Spleen (tissue), 11 donors: ENCODE data around the gene NME4. TPM values are rescaled to one million over a fixed set of nuclear protein-coding genes. Genes with fewer than 3 reads are reported as not detected.

ENCODE experiments used
- DNase-seq: peaks from one replicate; pipeline ENCODE4 v3.0.0-alpha.2; 2020
- H3K27ac ChIP-seq, 8 donors: fragments of 200-600 bp; sonication (generic) in 7 of 8; 1 replicate in 4 of 8; 2 replicates in 4 of 8; pipeline versions ENCODE4 v1.5.0 to v1.8.0; 2016 to 2021; ENCODE audit warnings: inconsistent platforms in 4 of 8, mild to moderate bottlenecking in 4 of 8, moderate library complexity in 1 of 8
- H3K27me3 ChIP-seq, 7 donors: fragments of 200-600 bp; sonication (generic) in 6 of 7; replicated peaks in 1 of 7; 1 replicate in 4 of 7; 2 replicates in 3 of 7; pipeline versions ENCODE4 v1.5.0 to v1.8.0; 2016 to 2021; ENCODE audit warnings: inconsistent platforms in 3 of 7, mild to moderate bottlenecking in 1 of 7
- H3K36me3 ChIP-seq, 6 donors: fragments of 200-600 bp; sonication (generic) in 5 of 6; 1 replicate in 4 of 6; 2 replicates in 2 of 6; pipeline versions ENCODE4 v1.5.0 to v1.8.0; 2016 to 2021; ENCODE audit warnings: inconsistent platforms in 2 of 6
- H3K4me1 ChIP-seq, 6 donors: fragments of 200-600 bp; sonication (generic) in 5 of 6; 1 replicate in 3 of 6; 2 replicates in 3 of 6; pipeline versions ENCODE4 v1.5.0 to v1.8.0; 2016 to 2021; ENCODE audit warnings: inconsistent platforms in 3 of 6
- H3K4me3 ChIP-seq, 8 donors: fragments of 200-600 bp; sonication (generic) in 7 of 8; 1 replicate in 4 of 8; 2 replicates in 4 of 8; pipeline versions ENCODE4 v1.5.0 to v1.8.0; 2016 to 2021; ENCODE audit warnings: inconsistent platforms in 4 of 8, mild to moderate bottlenecking in 4 of 8, moderate library complexity in 2 of 8
- H3K9me3 ChIP-seq, 8 donors: fragments of 200-600 bp; sonication (generic) in 7 of 8; 1 replicate in 4 of 8; 2 replicates in 4 of 8; pipeline versions ENCODE4 v1.5.0 to v1.8.0; 2016 to 2021; ENCODE audit warnings: inconsistent platforms in 4 of 8
- POLR2A ChIP-seq, 3 donors: fragments of 450-650 bp; IDR thresholded peaks; one replicate each; pipeline ENCODE4 v1.5.1; 2017; ENCODE audit warnings: antibody characterized with exemption in 3 of 3, mild to moderate bottlenecking in 1 of 3
- POLR2AphosphoS5 ChIP-seq, 3 donors: sonication (generic); formaldehyde crosslinking; IDR thresholded peaks; one replicate each; pipeline ENCODE4 v1.5.1; 2017; ENCODE audit warnings: antibody characterized with exemption in 3 of 3
- WGBS, 5 donors: extraction: QIAGEN DNeasy Blood & Tissue Kit in 3 of 5; methylation state at CpG; one replicate each; pipeline versions ENCODE4 v1.1.5 to v1.1.7; 2013 to 2018; 5-methylcytosine and 5-hydroxymethylcytosine counted together
- intact Hi-C: fragments of 100-400 bp; cut with DNase I; formaldehyde crosslinking; loops from one replicate; pipeline ENCODE4 v1.15.0; 2023; ENCODE audit warnings: low total_unique reads
- polyA plus RNA-seq, 3 donors: library from polyadenylated mRNA; stranded (reverse); fragments of 200-250 nt; gene quantifications; one replicate each; pipeline ENCODE4 v1.2.1, GENCODE V29; 2013
- total RNA-seq, 7 donors: library from RNA; depleted of rRNA in 3 of 7; stranded (reverse); fragments of >200 nt in 3 of 7; fragmentation: NEBNext Ultra II Directional in 4 of 7; extraction: Animal tissue kit (Norgen Biotek cat#: 25700) in 4 of 7; gene quantifications; one replicate each; pipeline versions ENCODE4 v1.1.0 to v1.2.1, GENCODE V29; 2016 to 2021
- TF ChIP-seq, protein P1 (sequence below), 11 experiments: fragments of 200-600 bp in 7 of 11; fragments of 450-650 bp in 4 of 11; sonication (generic) in 4 of 11; IDR thresholded peaks in 8 of 11; conservative IDR thresholded peaks in 3 of 11; 1 replicate in 7 of 11; 2 replicates in 4 of 11; pipeline versions ENCODE4 v1.4.0 to v1.8.0; 2016 to 2021; ENCODE audit warnings: antibody characterized with exemption in 11 of 11, inconsistent platforms in 4 of 11, mild to moderate bottlenecking in 1 of 11
- donor health status: healthy with polysubstance abuse.
- donor health status: DM: no; HTN: no; CAD: no; lungs with moderate emphysema.
- donor health status: DM: no; HTN: no; CAD: no.
- donor health status: Bipolar disorder and iron deficiency.
- donor health status: healthy.
- donor health status: DM: no; HTN: no; CAD: no.
- donor health status: DM: yes; HTN: yes; CAD: no.

Gene NME4
- total and polyA plus RNA-seq, 10 donors: 27.3 to 75.8 (median 55.8) TPM

DNA sequence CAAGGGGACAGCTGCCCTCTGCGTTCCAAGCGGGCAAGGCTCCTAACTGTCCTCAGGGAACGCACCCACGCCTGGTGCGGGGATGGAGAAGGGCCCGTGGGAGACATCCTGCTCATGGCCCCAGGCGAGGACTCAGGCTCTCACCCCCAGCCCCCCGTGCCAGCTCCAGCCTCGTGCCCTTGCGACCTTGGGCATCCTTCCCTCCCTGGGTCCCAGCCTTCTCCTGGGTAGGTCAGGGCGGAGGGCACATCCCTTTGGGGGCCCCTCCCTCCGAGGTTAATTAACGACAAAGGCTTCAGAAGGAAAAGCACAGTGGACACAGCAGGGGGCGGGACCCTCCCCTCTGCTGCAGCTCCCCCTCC is 18.2 kb upstream of the NME4 start:
- 79 to 85% (median 82%) methylated on average over 13 to 14 of the region's 14 CpGs for WGBS, 5 donors
- Histone ChIP-seq H3K9me3 (no peaks in the 10 kb centered on the region), H3K27ac (peak overlapping the region in 2 of 8 donors; percentile 91 to 92), H3K4me3 (no peak overlapping the region), H3K36me3 (peaks cover 0 to 41% (median 37%) of the 10 kb centered on the region in 6 donors), H3K4me1 (peaks cover 13 to 47% (median 40%) of the 10 kb centered on the region in 6 donors), H3K27me3 (no peaks in the 10 kb centered on the region)
- intact Hi-C loops: no loop called here
- TF ChIP-seq POLR2AphosphoS5 (IDR thresholded peaks at IDR 0.05): peak in 1 of 3 donors; percentile 16
- TF ChIP-seq POLR2A (IDR thresholded peaks at IDR 0.05): no peak
- DNase-seq: peak; percentile 70

DNA sequence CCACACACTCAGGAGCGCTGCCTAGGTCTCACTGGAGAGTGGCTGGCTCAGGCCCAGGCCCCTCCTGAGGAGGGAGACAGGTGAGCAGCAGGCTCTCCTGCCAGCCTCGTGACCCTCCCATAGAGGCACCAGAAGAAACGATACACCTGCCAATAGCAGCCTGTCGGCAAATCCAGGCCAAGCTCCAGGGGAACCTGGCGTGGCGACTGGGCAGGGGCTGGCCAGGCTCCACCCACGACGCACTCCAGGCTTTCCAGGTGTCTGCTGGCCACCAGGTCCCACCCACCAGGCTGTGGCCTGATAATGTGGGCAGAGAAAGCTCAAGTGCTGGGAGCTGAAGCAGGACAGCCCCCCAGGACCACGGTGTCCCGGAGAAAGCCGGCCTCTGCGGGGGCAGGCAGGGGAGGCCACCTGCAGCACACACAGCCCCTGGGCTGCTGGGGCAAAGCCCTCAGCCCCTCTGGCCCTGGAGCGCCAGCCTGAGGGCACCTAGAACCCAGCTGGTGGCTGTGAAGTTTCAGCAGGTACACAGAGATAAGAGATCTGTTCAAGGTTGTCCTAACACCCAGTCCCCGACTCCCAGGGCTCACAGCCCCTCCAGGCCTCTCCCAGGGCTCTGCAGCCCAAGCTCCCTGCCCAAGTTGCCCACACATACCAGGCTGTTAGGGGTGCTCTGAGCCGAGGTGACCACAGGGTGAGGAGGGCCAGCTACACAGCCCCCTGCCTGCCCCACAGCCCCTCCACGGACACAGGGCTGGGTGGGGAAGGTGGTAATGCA is 17.6 kb upstream of the NME4 start:
- 91 to 96% (median 93%) methylated on average over 11 to 16 of the region's 16 CpGs for WGBS, 5 donors
- DNase-seq: peak; percentile 74
- no peak for TF ChIP-seq POLR2A (IDR thresholded peaks at IDR 0.05)
- TF ChIP-seq POLR2AphosphoS5 (IDR thresholded peaks at IDR 0.05): peak in 1 of 3 donors; percentile 6
- Histone ChIP-seq H3K4me3 (no peak overlapping the region), H3K36me3 (peaks cover 0 to 36% (median 31%) of the 10 kb centered on the region in 6 donors), H3K4me1 (peaks cover 17 to 52% (median 46%) of the 10 kb centered on the region in 6 donors), H3K27ac (peak overlapping the region in 3 of 8 donors; percentile 12 to 92 (median 91)), H3K9me3 (no peaks in the 10 kb centered on the region), H3K27me3 (no peaks in the 10 kb centered on the region)
- intact Hi-C loops: no loop called here

DNA sequence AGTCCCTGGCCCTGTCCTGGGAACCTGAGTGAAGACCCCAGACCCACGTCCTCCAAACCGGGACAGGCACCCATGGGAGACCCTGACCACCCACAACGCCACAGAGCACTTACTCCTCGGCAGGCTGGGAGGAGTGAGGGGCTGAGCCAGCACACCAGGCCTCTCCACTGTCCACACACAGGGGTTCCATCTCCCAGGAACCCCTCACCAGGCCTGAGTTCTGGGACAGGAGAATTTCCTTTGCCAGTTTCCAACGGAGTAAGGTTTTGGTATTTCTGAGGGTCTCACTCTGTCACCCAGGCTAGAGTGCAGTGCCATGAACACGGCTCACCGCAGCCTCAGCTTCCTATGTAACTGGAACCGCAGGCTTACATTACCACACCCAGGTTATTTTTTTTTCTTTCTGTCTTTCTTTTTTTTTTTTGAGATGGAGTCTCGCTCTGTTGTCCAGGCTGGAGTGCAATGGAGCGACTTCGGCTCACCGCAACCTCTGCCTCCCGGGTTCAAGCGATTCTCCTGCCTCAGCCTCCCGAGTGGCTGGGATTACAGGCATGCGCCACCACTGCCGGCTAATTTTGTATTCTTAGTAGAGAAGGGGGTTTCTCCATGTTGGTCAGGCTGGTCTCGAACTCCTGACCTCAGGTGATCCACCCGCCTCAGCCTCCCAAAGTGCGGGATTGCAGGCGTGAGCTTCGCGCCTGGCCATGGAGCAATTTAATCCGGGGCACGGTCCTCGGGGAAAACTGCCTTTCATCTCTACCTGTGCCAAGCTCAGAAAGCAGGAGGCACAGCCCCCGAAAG is 16.8 kb upstream of the NME4 start:
- Histone ChIP-seq H3K27ac (peak overlapping the region in 3 of 8 donors; percentile 12 to 92 (median 91)), H3K4me1 (peaks cover 17 to 60% (median 49%) of the 10 kb centered on the region in 6 donors), H3K4me3 (peak overlapping the region in 6 of 8 donors; percentile 86 to 100 (median 96)), H3K9me3 (no peaks in the 10 kb centered on the region), H3K36me3 (peaks cover 0 to 28% (median 23%) of the 10 kb centered on the region in 6 donors), H3K27me3 (no peaks in the 10 kb centered on the region)
- DNase-seq: no peak
- WGBS, 5 donors: 81 to 85% (median 82%) methylated on average over 23 to 27 of the region's 27 CpGs
- no peak for TF ChIP-seq POLR2AphosphoS5 (IDR thresholded peaks at IDR 0.05)
- TF ChIP-seq POLR2A (IDR thresholded peaks at IDR 0.05): no peak
- TF ChIP-seq, protein P1, sequence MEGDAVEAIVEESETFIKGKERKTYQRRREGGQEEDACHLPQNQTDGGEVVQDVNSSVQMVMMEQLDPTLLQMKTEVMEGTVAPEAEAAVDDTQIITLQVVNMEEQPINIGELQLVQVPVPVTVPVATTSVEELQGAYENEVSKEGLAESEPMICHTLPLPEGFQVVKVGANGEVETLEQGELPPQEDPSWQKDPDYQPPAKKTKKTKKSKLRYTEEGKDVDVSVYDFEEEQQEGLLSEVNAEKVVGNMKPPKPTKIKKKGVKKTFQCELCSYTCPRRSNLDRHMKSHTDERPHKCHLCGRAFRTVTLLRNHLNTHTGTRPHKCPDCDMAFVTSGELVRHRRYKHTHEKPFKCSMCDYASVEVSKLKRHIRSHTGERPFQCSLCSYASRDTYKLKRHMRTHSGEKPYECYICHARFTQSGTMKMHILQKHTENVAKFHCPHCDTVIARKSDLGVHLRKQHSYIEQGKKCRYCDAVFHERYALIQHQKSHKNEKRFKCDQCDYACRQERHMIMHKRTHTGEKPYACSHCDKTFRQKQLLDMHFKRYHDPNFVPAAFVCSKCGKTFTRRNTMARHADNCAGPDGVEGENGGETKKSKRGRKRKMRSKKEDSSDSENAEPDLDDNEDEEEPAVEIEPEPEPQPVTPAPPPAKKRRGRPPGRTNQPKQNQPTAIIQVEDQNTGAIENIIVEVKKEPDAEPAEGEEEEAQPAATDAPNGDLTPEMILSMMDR (IDR thresholded peaks at IDR 0.05 in 8 of 11, conservative IDR thresholded peaks at IDR 0.05 in 3 of 11): no peak
- intact Hi-C loops: no loop called here

DNA sequence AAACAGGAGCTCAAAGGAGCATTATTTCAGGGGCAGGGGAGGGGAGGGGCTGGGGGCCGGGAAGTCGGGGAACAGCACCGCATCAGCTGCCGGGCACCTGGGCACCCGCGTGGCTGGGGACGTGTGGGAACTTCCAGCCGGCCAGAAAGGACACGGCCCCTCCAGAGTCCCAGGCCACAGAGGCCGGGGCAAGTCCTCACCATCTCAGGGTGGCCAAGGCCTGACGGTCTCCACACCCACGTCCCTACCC is 16.3 kb upstream of the NME4 start:
- Histone ChIP-seq H3K4me3 (peak overlapping the region; percentile 86 to 100 (median 96)), H3K4me1 (peaks cover 17 to 60% (median 49%) of the 10 kb centered on the region in 6 donors), H3K27me3 (no peaks in the 10 kb centered on the region), H3K9me3 (no peaks in the 10 kb centered on the region), H3K36me3 (peaks cover 0 to 22% (median 20%) of the 10 kb centered on the region in 6 donors), H3K27ac (peak overlapping the region in 6 of 8 donors; percentile 78 to 92 (median 88))
- TF ChIP-seq, protein P1 (IDR thresholded peaks at IDR 0.05 in 8 of 11, conservative IDR thresholded peaks at IDR 0.05 in 3 of 11): no peak
- TF ChIP-seq POLR2A (IDR thresholded peaks at IDR 0.05) (no peak), POLR2AphosphoS5 (IDR thresholded peaks at IDR 0.05) (no peak)
- intact Hi-C loops: no loop called here
- no peak for DNase-seq
- 5 to 32% (median 7%) methylated on average over 8 to 12 of the region's 12 CpGs for WGBS, 5 donors
